AG04450 (cell line): ENCODE data around the gene CEP131. TPM values are rescaled to one million over a fixed set of nuclear protein-coding genes. Genes with fewer than 3 reads are reported as not detected.

ENCODE experiments used
- CTCF ChIA-PET: fragments of 300-600, 350-600 bp; formaldehyde crosslinking; extraction: SDS; loops from one replicate; lab custom pipeline; 2022; ENCODE audit warnings: antibody characterized with exemption, inconsistent platforms; lab: Charles Lee
- POLR2A ChIA-PET: fragments of 350-600 bp; formaldehyde crosslinking; extraction: SDS; loops from one replicate; lab custom pipeline; 2021; ENCODE audit warnings: antibody characterized with exemption, inconsistent platforms; lab: Yijun Ruan, JAX
- DNase-seq: peaks from one replicate; pipeline ENCODE4 v3.0.0-alpha.2; 2011; ENCODE audit warnings: low read depth, low spot score
- H3K27ac ChIP-seq: one replicate; pipeline ENCODE4 v1.5.1; 2012; ENCODE audit warnings: low read depth, low read length, control low read depth
- H3K27me3 ChIP-seq: one replicate; pipeline ENCODE4 v1.6.0; 2012; ENCODE audit warnings: low read length; ENCODE audit not compliant: control insufficient read depth, insufficient read depth
- H3K4me3 ChIP-seq: 2 replicates; pipeline ENCODE4 v1.5.1; 2011; ENCODE audit warnings: mild to moderate bottlenecking, low read depth, low read length, control low read depth
- H3K9me3 ChIP-seq: 2 replicates; pipeline ENCODE4 v1.5.1; 2012; ENCODE audit warnings: low read length; ENCODE audit not compliant: control insufficient read depth, insufficient read depth
- polyA plus RNA-seq: library from polyadenylated mRNA; depleted of rRNA; stranded (reverse); fragments of >200 nt; gene quantifications from 2 replicates; pipeline ENCODE4 v1.2.3, GENCODE V29; 2011
- TF ChIP-seq, protein P1 (sequence below): IDR thresholded peaks from 2 replicates; pipeline ENCODE4 v1.5.1; 2011; ENCODE audit warnings: low read depth, low read length, control low read depth, inconsistent platforms

CEP131 gene
- polyA plus RNA-seq, 1 experiment, result 2.2 TPM

DNA sequence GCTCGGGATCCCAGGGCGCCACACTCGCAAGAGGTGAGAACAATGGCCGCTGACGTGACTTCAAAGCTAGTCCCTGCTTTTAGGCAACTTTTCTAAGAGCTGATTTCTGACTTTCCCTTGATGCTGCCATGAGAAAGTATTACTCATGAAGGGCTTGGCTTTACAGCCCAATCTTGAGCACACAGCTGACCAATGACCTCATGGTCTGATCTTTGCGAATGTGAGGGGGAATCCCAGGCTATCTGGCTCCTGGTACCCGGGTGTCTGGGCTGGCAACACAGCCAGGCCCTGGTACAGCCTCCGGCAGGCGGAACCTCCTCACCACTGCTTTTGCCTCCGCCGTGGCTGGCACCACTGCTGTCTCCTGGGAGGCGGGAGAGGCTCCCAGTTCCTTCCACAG lies 33.9 kb upstream of the CEP131 start:
- H3K9me3 ChIP-seq, result no peaks in the 10 kb centered on the region
- no peak overlapping the region for H3K4me3 ChIP-seq
- TF ChIP-seq, protein P1, sequence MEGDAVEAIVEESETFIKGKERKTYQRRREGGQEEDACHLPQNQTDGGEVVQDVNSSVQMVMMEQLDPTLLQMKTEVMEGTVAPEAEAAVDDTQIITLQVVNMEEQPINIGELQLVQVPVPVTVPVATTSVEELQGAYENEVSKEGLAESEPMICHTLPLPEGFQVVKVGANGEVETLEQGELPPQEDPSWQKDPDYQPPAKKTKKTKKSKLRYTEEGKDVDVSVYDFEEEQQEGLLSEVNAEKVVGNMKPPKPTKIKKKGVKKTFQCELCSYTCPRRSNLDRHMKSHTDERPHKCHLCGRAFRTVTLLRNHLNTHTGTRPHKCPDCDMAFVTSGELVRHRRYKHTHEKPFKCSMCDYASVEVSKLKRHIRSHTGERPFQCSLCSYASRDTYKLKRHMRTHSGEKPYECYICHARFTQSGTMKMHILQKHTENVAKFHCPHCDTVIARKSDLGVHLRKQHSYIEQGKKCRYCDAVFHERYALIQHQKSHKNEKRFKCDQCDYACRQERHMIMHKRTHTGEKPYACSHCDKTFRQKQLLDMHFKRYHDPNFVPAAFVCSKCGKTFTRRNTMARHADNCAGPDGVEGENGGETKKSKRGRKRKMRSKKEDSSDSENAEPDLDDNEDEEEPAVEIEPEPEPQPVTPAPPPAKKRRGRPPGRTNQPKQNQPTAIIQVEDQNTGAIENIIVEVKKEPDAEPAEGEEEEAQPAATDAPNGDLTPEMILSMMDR, result no peak
- POLR2A ChIA-PET, result interaction anchor here (0.6 kb wide), 1 partner anchor 250 kb away, joined by 3 read pairs; no protein-coding TSS in a partner anchor
- CTCF ChIA-PET, result interaction anchor here (2.7 kb wide), 1 partner anchor 228 kb away, joined by 21 read pairs; no protein-coding TSS in a partner anchor
- H3K27me3 ChIP-seq, result no peaks in the 10 kb centered on the region
- no peak for DNase-seq
- H3K27ac ChIP-seq, result no peak overlapping the region

DNA sequence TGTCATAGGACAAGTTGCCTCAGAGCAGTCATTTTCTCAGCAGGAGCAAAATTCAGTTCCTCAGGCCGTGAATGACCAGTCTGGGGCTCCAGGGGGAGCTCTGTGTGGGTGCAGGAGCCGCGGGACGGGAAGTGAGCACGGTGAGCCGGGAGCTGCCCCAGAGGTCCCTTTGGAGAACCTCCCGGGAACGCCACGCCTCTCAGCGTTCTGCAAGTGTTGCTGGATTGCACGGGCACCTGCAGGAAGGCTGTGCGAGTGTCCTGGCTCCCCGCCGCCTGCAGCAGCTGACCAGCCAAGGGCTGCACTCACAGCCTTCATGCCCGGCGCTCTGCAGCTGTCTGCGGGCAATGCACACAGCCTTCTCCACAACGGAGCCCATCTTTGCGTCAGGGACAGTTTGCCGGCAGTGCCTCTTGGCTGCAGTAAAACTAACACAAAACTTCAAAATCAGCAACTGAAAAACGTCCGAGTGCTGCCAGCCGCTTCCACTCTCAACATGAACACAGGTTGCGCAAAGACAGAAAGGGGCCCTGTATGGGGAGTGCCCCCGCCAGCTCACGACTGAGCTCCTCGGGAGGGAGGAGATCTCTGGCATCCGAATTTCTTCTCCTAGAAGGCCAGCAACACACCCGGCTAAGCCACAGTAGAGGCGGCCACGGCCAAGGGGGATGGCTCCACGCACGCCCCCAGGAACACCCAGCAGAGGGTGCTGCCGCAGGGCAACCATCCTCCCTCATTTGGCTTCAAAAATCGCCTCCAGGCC lies 32.4 kb upstream of the CEP131 start:
- peak overlapping the region; percentile 31 for H3K27ac ChIP-seq
- H3K27me3 ChIP-seq, result no peaks in the 10 kb centered on the region
- DNase-seq, result peak; percentile 54
- POLR2A ChIA-PET, result interaction anchor here (0.6 to 1.4 kb wide), 5 partner anchors 40 to 256 kb away, joined by 3 to 7 read pairs (median 4); partner anchors contain the start of genes BAHCC1 and SLC38A10
- CTCF ChIA-PET, result interaction anchor here (0.6 to 2.7 kb wide), 17 partner anchors 15 to 345 kb away, joined by 3 to 21 read pairs (median 3); partner anchors contain the start of gene BAHCC1
- TF ChIP-seq, protein P1, result peak; percentile 81
- no peaks in the 10 kb centered on the region for H3K9me3 ChIP-seq
- H3K4me3 ChIP-seq, result peak overlapping the region; percentile 32

DNA sequence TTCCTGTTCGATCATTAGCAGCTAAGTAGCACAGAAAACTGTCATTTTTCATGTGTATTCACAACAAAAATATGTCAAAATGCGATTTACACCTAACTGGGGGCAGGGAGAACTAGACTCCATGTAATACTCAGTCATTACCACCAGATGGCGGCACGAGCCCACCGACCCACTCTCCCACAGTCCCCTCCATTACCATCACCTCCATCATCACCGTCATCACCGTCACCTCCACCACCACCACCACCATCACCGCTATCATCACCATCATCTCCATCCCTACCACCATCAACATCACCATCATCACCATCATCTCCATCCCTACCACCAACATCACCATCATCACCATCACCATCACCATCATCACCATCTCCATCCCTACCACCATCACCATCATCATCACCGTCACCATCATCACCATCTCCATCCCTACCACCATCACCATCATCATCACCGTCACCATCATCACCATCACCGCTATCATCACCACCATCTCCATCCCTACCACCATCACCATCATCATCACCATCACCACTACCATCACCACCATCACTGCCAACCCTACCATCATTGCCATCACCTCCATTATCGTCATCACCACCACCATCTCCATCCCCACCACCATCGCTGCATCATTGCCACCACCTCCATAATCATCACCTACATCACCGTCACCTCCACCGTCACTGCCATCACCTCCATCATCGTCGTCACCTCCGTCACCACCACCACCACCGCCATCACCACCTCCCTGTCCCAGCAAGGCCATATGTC lies 30.8 kb upstream of the CEP131 start:
- DNase-seq, result no peak
- CTCF ChIA-PET, result interaction anchor here (0.5 to 2.7 kb wide), 11 partner anchors 38 to 348 kb away, joined by 3 to 21 read pairs (median 4); partner anchors contain the start of gene BAHCC1
- no peaks in the 10 kb centered on the region for H3K27me3 ChIP-seq
- H3K9me3 ChIP-seq, result peaks cover 8% of the 10 kb centered on the region; the same call in 1 of the 2 replicates
- no peak overlapping the region for H3K27ac ChIP-seq
- H3K4me3 ChIP-seq, result no peak overlapping the region
- TF ChIP-seq, protein P1, result peak; percentile 77
- POLR2A ChIA-PET, result no interaction called here

DNA sequence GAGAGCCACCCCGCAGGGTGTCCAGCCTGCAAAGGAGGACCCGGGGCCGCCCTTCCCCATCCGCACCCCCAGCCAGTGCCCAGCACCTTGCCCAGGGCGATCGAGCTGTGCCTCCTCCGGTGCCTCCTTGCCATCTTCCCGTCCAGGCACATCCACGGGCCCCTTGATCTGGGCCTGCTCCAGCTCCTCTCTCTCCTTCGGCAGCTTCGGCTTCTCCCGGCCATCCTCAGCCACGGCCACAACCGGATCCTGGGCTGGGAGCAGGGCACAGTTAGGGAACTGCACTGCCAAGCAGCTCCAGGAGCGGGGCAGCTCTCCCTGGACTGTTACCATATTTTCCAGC lies 30.2 kb upstream of the CEP131 start:
- no peak for DNase-seq
- TF ChIP-seq, protein P1, result no peak
- Histone ChIP-seq H3K27ac (no peak overlapping the region), H3K4me3 (no peak overlapping the region), H3K9me3 (peaks cover 8% of the 10 kb centered on the region; the same call in 1 of the 2 replicates), H3K27me3 (no peaks in the 10 kb centered on the region)
- POLR2A ChIA-PET, result interaction anchor here (0.5 kb wide), 1 partner anchor 257 kb away, joined by 4 read pairs; no protein-coding TSS in a partner anchor
- CTCF ChIA-PET, result interaction anchor here (0.5 to 1.3 kb wide), 7 partner anchors 39 to 348 kb away, joined by 3 to 14 read pairs (median 3); no protein-coding TSS in a partner anchor
